GDM1 (cell line): ENCODE data around the gene HNRNPU.
"Not testable (repeated sequence)": the region's sequence is repeated elsewhere in the genome, so short reads cannot be mapped to it uniquely, and the experiment has no call there.

Experiments used
- DNase-seq: peaks from one replicate; lab custom pipeline; 2025; lab: John Stamatoyannopoulos, UW

Gene HNRNPU

DNA sequence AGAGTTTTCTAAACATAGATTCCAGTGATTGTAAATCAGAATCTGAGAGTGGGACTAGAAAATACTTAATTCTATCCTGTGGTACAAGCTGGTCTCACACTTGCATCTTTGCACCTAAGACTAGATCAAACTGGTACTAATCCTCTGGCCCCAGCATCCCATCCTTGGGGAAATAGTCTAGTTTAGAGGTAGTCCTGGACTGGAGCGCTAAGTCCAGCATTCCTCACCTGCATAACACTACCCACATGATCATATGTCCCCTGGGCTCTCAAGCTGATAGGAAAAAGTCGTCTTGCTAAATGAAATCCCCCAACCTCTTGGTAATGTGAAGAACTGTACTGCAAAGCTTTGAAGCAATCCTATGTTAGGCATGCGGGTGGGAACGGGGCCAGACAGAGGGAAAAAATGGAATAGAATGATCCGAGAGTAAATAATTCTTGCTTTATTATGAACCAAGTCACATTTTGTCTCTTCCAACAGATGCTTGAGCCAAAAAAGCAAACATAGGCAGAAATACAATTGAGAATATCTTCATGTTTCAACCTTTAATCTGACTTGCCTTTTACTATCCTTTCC, 24.0 kb downstream of the HNRNPU start:
- DNase-seq, result no peak

DNA sequence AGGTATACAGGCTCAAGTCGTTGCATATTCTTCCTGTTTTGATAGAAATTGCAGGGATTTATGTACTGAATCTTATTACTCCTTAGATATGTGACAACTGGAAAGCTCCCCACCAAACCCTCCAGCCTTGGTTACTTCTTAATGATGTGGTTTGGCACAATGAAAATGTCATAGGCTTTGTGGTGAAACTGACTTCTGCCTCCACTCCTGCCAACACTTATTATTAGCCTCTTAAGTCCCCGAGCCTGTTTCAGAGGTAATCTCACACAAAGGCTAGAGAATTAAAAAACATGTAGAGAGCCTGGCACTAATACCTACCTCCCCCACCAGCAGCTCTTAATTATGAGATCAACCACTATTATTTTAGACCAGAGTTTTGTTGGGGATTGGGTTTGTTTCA, 24.7 kb downstream of the HNRNPU start:
- DNase-seq, result no peak

DNA sequence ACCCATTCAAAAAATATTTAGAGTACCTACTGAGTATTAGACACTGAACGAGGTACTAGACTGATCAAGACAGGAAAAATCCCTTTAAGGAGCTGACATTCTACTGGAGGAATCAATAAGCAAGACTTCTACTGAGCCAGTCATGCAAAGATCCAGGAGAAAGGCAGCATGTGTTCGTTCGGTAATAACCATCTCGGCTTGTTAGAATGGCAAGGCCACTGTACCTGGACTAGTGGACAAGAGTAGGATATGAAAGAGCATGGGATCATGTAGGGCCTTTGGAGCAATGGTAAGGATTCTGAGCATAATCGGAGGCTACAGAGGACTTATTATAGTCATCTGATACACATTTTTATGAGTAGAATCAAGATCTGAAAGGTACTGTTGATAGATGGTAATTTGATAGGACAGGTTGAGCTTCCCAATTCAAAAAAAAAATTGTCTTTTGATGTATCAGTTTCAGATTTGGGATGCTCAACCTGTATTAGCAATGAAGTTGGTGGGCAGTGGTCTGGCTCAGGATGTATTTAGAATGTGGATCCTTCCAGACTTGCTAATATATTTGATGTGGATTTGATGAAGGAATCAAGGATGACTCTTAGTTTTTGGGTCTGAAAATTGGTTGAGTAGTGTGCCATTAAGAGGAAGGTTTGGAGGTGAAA, 26.6 kb downstream of the HNRNPU start:
- DNase-seq, result no peak

DNA sequence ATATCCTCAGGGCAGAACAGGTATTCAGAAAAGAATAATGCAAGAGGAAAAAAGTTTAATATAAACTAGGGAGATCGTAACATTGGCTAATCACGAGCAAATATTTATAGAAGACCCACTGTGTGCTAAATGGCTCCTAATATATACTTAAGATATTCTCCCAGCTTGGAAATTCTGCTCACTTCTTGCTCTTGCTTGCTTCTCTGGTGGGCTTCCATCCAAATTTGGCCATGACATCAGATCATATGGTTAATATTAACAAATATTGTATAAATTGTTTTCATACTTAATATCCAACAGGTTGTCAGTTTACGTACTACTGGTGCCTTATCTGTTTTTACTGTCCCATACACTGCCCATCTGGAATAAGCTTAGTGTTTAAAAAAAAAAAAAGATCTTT, 27.8 kb downstream of the HNRNPU start:
- no peak for DNase-seq

DNA sequence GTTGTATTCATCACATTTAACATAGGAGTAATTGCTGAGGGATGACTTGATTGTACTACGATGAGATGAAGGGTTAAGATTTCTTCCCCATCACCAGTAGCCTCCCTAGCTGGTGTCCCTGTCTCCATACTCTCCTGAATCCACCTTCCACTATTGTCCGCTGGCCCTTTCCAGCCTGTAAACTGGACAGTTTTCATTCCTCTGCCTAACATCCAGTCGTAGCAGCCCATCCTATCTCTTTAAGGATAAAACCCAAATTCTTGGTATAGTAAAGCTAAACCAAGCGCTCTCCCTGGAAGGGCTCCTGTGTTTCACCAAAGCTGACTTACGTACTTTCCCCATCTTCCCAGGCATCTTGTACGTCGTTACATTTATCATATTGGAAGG, 28.2 kb downstream of the HNRNPU start:
- no peak for DNase-seq

DNA sequence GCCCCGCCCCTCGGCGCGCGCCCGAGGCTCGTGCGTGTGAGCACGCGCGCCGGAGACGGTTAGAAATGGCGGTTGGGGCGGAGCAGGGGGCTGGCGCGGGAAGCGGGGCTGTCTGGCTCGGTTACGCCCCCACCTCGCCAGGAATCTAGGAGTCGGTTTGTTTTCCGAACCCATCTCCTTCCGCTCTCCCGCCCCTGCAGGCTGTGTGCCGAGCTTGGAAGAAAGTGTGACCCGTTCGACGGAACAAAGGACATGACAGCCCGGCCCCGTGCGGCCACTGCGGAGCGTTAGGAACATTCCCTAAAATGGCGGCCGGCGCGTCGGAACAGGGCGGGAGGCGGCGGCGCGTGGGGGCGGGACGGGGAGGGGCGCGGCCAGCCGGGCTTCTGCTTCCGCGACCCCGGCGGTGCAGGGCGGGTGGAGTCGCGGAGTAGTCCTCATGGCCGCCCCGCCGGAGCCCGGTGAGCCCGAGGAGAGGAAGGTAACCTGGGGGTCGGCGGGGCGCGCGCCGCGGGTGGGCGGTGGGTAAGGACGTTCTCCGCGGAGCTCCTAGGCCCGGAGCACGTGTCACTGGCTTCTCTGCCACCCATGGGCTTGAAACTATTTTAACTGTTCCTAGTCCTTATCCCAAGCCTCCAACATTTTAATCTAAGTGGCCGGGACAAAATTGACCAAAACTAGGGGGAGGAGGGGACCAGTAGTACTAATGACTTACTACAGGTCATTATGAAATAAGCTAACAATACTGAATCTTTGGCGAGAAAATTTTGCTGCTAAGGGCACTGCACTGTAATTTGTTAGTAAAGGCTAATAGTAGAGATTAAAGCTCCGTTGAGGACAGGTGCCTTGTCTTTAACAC, 28.8 kb downstream of the HNRNPU start, which contains the start of gene COX20:
Gene COX20 (plus strand): TSS at position 383 of the 859 bp plus-strand sequence. CDS start 57 bp downstream, at position 440.
- peak; percentile 93 for DNase-seq

DNA sequence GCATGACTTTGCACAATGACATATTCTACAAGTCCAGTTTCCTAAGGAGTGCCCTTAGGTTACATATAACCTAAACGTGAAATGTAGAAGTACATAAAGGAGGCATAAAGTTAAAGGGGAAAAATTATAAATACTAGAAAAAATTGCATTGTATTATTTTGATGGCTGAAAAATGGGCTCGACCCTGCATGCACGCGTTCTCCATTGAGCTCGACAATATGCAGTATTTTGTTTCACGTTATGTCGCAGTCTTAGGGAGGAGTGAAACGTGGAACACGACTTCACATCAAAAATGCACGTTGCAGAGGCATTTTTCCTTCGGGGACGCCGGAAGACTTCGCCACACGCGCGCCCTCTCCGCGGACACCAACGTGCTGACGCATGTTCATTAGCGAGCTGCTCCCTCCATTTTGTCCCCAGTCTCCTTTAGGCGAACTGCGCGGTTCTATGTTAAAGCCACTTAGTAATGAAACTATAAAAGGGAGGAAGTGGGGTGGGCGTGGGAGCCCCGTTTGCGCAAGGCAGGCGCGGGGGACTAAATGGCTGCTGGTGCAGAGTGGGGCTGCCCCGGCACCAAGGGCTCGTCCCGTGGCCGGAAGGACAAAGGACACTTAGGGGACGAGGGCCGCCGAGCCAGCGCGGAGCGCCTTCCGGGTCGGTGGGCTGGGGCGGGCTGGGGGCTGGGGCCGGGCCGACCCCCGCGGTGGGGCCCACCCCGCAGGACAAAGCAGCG, 29.6 kb downstream of the HNRNPU start:
- DNase-seq, result peak; percentile 98

DNA sequence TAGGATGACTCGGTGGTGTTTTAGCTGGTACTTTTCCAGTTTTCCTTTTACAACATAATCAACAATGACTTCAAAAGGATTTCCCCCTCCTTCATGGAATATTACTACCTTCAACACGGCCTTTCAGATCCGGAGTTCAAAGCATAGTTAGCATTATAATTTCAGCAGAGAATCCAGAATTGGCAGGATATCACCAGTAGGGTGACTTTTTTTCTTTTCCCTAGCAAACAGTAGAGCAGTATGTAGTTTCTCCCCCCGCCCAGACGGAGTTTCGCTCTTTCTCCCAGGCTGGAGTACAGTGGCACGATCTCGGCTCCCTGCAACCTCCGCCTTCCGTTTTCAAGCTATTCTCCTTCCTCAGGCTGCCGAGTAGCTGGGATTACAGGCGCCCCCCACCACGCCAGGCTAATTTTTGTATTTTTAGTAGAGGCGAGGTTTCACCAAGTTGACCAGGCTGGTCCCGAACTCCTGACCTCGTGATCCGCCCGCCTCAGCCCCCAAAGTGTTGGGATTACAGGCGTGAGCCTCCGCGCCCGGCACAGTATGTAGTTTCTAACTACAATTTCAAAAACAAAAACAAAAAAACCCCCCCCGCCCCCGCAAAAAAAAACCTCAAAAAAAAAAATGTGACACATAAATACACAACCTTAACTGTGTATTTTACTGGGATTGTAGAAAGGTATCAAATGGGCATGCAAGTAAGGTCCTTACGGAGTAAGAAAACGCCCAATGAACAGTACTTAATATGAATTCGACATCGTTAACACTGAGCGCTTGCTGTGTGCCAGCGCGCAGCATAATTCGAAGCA, 30.4 kb downstream of the HNRNPU start:
- DNase-seq, result peak; percentile 60

DNA sequence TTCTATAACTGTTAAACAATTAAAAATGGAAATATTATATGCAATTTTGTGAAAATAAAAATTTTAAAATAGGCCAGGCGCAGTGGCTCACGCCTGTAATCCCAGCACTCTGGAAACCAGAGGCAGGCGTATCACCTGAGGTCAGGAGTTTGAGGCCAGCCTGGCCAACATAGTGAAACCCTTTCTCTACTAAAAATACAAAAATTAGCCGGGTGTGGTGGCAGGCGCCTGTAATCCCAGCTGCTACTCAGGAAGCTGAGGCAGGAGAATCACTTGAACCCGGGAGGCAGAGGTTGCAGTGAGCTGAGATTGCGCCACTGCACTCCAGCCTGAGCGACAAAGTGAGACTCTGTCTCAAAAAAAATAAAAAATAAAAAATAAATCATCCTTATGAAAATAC, 31.1 kb downstream of the HNRNPU start:
- not testable (repeated sequence) for DNase-seq

DNA sequence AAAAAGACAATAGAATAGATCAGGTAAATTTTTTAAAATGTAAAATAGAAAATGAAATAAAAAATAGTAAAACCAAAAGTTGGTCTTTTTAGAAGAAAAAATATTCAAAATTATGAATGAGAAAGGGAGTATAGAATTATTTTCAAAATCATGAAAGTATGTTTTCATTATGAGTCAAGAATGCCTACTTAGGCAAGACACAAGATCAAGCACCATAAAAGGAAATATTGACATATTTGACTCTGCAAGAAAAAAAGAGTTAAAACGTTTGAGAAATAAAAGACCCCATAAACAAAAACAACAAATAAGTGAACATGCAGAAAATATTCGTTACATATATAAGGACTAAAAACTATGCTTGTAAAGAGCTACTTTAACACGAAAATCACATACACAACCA, 33.7 kb downstream of the HNRNPU start:
- no peak for DNase-seq

DNA sequence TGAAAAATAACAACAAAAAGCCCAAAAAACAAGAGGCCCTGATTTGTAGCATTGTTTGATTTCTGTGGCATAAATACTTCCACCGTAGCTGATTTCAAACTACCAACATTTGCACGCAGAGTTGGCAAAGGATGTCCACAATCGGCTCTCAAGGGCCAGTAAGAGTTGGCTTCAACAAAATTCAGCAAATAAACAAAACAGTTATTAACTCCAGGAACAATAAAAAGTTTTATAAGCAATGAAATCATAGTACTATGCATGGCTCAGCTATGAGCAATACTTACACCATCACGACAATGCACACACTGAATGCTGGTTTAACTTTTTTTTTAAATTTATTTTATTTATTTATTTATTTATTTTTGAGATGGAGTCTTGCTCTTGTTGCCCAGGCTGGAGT, 37.6 kb downstream of the HNRNPU start:
- no peak for DNase-seq

DNA sequence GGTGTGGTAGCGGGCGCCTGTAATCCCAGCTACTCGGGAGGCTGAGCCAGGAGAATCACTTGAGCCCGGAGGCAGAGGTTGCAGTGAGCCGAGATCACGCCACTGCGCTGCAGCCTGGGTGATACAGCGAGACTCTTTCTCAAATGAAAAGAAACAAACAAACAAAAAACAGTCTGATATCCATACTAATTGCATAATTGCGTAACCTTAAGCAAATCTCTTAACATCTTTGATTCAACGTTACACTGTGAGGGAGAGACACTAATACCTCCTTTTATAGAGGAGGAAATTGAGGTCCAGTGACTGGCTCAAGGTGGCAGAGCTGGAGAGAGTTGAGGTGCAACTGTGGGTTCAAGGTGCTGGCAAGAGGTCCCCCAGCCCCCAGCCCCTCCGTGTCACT, 41.5 kb downstream of the HNRNPU start:
- no peak for DNase-seq

DNA sequence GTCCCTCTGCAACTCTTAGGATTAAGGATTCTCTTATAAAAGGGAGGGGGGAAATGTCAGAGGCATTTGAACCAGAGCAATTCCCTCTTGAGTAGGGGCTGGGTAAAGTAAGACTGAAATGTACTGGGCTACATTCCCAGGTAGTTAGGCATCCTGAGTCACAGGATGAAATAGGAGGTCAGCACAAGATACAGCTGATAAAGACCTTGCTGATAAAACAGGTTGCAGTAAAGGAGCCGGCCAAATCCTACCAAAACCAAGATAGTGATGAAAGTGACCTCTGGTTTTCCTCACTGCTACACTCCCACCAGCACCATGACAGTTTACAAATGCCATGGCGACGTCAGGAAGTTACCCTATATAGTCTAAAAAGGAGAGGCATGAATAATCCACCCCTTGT, 43.2 kb downstream of the HNRNPU start:
- no peak for DNase-seq

DNA sequence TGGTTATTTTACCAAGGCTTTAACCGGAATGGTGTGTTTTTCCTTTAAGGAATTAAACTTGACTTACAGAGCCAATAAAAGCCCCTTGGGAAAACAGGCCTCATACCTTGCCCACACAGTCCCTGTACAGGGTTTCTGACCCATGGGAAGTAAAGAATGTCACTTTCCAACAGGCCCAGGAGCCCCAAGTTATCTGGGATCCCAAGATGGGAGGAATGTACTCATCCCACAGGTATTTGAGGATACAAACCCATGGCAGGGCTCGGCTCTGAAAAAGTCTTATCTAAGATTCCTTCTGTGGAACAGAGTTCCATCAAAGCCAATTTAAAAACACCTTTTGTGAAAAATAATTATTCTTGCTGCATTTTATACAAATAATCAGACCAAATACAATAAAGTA, 44.2 kb downstream of the HNRNPU start:
- DNase-seq, result no peak

DNA sequence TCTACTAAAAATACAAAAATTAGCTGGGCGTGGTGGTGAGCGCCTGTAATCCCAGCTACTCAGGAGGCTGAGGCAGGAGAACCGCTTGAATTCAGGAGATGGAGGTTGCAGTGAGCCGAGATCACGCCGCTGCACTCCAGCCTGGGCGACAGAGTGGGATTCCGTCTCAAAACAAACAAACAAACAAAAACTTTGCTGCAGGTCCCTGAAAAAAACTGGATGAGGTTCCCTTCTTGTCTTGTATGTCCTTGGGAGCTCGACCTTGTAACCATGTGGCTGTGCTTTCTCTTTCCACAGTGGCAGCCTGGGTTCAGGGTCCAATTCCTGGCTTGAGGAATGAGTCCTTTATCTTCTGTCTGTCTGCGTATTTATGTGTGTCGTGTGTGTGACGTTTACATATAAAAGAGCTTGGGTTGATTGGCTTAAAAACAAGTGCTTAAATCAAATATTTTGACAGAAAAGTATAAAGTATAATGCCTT, 46.9 kb downstream of the HNRNPU start:
- no peak for DNase-seq

DNA sequence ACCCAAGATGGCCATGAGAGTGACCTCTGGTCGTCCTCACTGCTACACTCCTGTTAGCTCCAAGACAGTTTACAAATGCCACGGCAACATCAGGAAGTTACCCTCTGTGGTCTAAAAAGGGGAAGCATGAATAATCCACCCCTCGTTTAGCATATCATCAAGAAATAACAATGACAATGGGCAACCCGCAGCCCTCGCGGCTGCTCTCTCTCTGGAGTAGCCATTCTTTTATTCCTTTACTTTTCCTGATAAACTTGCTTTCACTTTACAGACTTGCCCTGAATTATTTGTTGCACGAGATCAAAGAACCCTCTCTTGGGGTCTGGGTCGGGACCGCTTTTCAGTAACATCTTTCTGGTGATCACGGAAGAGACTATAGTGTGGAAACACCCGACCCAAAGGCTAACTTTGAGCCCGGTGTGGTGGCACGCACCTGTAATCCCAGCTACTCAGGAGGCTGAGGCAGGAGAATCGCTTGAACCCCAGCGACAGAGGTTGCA, 48.7 kb downstream of the HNRNPU start:
- peak; percentile 34 for DNase-seq

DNA sequence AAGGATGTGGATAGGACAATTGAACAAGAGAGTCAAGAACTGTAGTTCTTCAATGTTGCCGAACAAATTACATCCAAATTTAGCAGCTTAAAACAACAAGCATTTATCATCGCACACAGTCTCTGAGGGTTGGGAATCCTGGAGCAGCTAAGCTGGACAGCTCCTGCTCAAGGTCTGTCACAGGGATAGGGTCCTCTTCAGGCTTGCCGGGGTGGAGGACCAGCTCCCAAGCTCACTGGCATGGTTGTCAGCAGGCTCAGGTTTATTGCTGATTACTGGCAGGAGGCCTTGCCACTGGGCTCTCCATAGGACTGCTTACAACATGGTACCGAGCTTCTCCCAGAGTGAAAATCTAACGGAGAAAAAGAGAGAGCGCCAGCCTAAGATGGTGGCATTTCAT, 51.0 kb downstream of the HNRNPU start:
- DNase-seq, result no peak

DNA sequence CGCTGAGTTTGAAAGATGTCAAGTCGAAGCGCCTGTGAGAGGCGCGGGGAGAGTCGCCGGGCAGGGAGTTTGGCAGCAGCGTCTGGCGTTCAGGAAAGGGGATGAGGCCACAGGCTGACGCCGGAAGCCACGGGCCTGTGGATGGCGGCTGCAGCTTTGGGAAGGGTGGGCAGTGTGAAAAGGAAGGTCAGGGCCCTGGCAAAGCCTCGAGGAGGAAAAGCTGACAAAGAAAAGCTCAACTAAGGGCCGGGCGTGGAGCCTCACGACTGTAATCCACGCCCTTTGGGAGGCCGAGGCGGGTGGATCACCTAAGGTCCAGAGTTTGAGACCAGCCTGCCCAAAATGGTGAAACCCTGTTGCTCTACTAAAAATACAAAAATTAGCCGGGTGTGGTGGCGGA, 54.1 kb downstream of the HNRNPU start:
- no peak for DNase-seq

DNA sequence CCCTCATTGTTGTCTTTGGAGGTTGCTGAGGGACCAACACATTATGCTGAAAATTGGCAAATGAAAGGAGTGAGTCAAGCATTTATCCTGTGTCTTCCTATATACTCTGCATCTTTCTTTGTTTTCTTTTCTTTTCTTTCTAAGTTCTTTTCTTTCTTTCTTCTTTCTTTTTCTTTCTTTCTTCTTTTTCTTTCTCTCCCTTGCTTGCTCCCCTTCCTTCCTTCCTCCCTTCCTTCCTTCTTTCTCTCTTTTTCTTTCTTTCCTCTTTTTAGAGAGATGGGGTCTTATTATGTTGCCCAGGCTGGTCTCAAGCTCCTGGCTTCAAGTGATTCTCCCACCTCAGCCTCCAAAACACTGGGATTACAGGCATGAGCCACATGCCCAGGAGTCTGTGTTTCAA, 57.2 kb downstream of the HNRNPU start:
- DNase-seq, result no peak

DNA sequence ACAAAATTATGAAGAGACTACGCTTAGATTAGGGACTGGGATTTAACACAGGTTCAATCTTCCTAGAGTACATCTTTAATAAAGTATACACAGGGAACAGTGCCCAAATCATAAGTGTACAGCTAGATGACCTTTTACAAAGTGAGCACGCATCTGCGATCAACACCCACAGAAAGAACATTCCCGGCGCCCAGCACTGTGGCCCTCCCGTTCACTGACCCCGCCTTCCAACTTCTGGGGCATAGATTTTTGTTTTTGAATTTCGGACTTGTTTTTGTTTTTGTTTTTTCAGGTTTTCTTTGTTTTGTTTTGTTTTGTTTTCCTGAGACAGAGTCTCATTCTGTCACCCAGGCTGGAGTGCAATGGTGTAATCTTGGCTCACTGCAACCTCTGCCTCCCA, 59.5 kb downstream of the HNRNPU start:
- DNase-seq, result no peak

DNA sequence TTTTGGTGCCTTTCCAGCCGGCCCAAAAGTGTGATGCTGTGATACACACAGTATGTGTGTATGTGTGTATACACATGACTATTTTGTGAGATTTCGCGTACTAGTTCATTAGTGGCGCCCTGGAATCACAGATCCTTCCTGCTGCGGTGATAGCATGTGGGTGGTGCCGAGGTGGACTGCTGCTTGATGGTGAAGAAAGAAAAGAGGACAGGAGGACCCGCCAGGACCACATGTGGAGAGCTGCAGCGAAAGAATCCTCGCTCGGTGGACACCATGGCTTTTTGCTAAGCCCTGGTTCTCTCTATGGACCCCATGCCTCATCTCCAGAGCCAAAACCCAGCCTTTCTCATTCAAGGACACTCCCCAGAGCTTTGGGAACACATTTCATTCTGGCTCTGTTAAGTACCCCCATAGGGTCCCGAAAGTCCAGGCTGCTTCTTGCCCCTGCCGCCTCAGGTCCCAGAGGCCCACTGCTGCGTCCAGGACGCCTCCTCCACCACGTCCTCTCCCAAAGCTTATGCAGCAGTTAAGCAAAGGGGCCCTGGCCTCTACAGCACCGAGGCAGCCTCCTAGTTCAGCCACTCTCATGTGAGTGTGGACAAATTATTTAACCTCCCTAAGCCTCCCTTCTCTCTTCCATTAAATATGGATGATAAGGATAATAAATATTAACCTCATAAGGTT, 61.6 kb downstream of the HNRNPU start:
- no peak for DNase-seq
